Stimulated activated CD4-positive, alpha-beta T cell treated with anti-CD3 and anti-CD28 coated beads, Interleukin-2, amount 100 ng/mL, for 4 hours (primary cell): ENCODE data around the gene BBOF1.
"Not testable (repeated sequence)": the region's sequence is repeated elsewhere in the genome, so short reads cannot be mapped to it uniquely, and the experiment has no call there.

Experiments used
- DNase-seq: peaks from one replicate; pipeline ENCODE4 v3.0.0-alpha.2; 2020; ENCODE audit warnings: low read depth

The BBOF1 gene

DNA sequence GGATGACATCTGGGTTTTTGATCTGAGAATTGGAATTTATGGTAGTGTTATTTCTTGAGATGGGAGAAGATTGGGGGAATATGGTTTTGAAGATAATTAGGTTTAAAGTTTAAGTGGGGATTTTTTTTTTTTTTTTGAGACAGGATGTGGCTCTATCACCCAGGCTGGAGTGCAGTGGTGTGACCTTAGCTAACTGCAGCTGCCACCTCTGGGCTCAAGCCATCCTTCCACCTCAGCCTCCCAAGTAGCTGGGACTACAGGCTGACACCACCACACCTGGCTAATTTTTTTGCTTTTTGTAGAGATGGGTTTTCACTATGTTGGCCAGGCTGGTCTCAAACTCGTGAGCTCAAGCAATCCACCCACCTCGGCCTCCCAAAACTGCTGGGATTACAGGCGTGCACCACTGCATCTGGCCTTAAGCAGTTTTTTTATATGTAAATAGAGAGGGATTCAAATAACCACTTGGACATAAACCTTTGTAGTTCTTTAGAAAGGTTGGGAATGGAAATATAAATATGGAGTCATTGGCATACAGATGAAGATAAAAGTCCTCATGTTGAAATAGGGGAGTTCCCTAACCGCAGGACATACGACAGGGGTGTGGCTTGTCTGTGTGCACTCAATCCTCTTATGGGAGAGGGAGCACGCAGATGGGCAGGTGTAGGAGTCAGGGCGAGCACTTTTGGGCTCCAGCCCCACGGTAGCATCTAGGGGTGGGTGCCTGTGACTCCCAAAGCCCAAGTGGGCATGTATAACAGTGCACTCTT, 70.3 kb downstream of the BBOF1 start:
- DNase-seq: no peak

DNA sequence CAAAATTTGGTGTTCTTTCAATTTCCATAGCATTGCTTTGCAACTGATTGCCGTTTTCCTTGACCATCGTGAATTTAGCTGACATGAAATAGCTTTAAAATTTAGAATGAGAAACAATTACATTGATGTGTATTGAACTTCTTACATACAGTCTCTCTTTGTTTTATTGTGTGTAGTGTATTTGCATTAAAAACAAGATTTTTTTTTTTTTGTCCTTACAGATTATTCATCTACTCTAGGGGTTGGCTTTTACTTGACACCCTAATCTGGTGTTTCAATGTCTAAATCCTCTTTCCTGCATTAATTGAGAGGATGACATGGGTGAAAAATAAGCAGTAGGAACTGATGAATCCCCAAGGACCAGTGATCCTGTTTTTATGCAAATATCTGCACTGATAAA, 86.2 kb downstream of the BBOF1 start:
- DNase-seq: no peak

DNA sequence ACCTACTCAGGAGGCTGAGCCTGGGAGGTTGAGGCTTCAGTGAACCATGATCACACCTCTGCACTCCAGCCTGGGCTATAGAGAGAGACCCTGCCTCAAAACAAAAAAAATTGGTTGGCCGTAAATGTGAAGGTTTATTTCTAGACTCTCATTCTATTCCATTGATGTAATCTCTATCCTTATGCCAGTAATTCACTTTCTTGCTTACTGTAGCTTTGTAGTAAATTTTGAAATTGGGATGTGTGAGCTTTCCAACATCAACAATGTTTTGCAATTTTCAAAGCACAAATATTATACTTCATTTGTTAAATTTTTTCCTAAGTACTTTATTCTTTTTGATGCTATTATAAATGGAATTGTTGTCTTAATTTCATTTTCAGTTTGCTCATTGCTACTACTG, 90.2 kb downstream of the BBOF1 start:
- DNase-seq: no peak

- not testable (repeated sequence) for DNase-seq
Measured at GRCh38 chr14:74111395-74112216, 92.5 kb downstream of the BBOF1 start.
